Esophagus muscularis mucosa (tissue), 4 donors: ENCODE data around the gene LGALS13. TPM values are rescaled to one million over a fixed set of nuclear protein-coding genes. Genes with fewer than 3 reads are reported as not detected.

Experiments
- DNase-seq: peaks from one replicate; pipeline ENCODE4 v3.0.0-alpha.2; 2017; ENCODE audit errors: extremely low spot score
- H3K27ac ChIP-seq, 4 donors: fragments of 200-600 bp; sonication (generic); replicated peaks in 1 of 4; 1 replicate in 3 of 4; 2 replicates in 1 of 4; pipeline ENCODE4 v1.5.1; 2016 to 2019; ENCODE audit warnings: mild to moderate bottlenecking in 1 of 4
- H3K27me3 ChIP-seq, 4 donors: fragments of 200-600 bp; sonication (generic); one replicate each; pipeline versions ENCODE4 v1.5.1 to v1.6.0; 2016 to 2019
- H3K36me3 ChIP-seq, 4 donors: fragments of 200-600 bp; sonication (generic); one replicate each; pipeline ENCODE4 v1.5.1; 2016 to 2019
- H3K4me1 ChIP-seq, 4 donors: fragments of 200-600 bp; sonication (generic); one replicate each; pipeline ENCODE4 v1.5.1; 2016 to 2019
- H3K4me3 ChIP-seq, 4 donors: fragments of 200-600 bp; sonication (generic); 1 replicate in 2 of 4; 2 replicates in 2 of 4; pipeline ENCODE4 v1.5.1; 2016 to 2019; ENCODE audit warnings: mild to moderate bottlenecking in 4 of 4, moderate library complexity in 1 of 4
- H3K9me3 ChIP-seq, 4 donors: fragments of 200-600 bp; sonication (generic); 1 replicate in 3 of 4; 2 replicates in 1 of 4; pipeline ENCODE4 v1.5.1; 2016 to 2019
- EP300 ChIP-seq: sonication (generic); formaldehyde crosslinking; IDR thresholded peaks from one replicate; pipeline ENCODE4 v1.6.1; 2017; ENCODE audit warnings: antibody characterized with exemption
- POLR2A ChIP-seq: fragments of 450-650 bp; IDR thresholded peaks from one replicate; pipeline ENCODE4 v1.6.1; 2017; ENCODE audit warnings: antibody characterized with exemption, moderate library complexity, mild to moderate bottlenecking, low read depth
- POLR2AphosphoS5 ChIP-seq, 2 donors: sonication (generic); formaldehyde crosslinking; IDR thresholded peaks; one replicate each; pipeline ENCODE4 v1.6.1; 2017; ENCODE audit warnings: antibody characterized with exemption in 2 of 2
- WGBS: methylation state at CpG from one replicate; pipeline ENCODE4 v1.1.5; 2018; 5-methylcytosine and 5-hydroxymethylcytosine counted together
- intact Hi-C: fragments of 100-400 bp; cut with DNase I; formaldehyde crosslinking; loops from one replicate; pipeline ENCODE4 v1.15.1; 2023
- total RNA-seq, 4 donors: library from RNA; depleted of rRNA; stranded (reverse); fragments of >200 nt; gene quantifications; one replicate each; pipeline versions ENCODE4 v1.1.0 to v1.2.1, GENCODE V29; 2016
- TF ChIP-seq, protein P1 (sequence below), 3 experiments: fragments of 200-600 bp in 2 of 3; fragments of 450-650 bp in 1 of 3; sonication (generic) in 2 of 3; IDR thresholded peaks; one replicate each; pipeline ENCODE4 v1.5.1; 2017 to 2019; ENCODE audit warnings: antibody characterized with exemption in 3 of 3, mild to moderate bottlenecking in 2 of 3, moderate library complexity in 1 of 3

Gene LGALS13
- total RNA-seq, 4 donors from 2014 or later: not detected

DNA sequence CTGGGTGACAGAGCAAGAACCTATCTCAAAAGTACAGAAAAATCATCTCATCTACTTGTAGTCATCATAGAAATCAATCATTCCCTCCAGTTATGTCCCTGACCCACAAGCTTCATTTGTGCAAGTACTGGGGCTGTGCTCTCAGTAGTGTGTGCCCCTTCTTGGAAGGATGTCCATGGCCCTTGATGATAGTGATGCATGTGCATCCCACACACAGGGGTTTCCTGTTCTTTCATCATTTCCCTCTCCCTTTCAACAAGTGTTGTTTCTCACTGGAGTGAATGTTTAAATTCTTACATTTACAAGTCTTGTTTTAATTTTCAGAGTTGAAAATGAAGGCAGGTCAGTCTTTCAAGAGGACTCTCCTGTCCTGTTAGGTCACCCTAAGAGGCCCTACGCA lies 1.5 kb downstream of the LGALS13 start:
- WGBS: 92% methylated on average over 1 of the region's 1 CpG
- TF ChIP-seq, protein P1, sequence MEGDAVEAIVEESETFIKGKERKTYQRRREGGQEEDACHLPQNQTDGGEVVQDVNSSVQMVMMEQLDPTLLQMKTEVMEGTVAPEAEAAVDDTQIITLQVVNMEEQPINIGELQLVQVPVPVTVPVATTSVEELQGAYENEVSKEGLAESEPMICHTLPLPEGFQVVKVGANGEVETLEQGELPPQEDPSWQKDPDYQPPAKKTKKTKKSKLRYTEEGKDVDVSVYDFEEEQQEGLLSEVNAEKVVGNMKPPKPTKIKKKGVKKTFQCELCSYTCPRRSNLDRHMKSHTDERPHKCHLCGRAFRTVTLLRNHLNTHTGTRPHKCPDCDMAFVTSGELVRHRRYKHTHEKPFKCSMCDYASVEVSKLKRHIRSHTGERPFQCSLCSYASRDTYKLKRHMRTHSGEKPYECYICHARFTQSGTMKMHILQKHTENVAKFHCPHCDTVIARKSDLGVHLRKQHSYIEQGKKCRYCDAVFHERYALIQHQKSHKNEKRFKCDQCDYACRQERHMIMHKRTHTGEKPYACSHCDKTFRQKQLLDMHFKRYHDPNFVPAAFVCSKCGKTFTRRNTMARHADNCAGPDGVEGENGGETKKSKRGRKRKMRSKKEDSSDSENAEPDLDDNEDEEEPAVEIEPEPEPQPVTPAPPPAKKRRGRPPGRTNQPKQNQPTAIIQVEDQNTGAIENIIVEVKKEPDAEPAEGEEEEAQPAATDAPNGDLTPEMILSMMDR (IDR thresholded peaks at IDR 0.05): no peak
- no peak for TF ChIP-seq POLR2AphosphoS5 (IDR thresholded peaks at IDR 0.05)
- no peak for TF ChIP-seq POLR2A
- no peak for TF ChIP-seq EP300
- Histone ChIP-seq H3K27ac (no peak overlapping the region), H3K36me3 (no peaks in the 10 kb centered on the region), H3K4me3 (no peak overlapping the region), H3K27me3 (peaks cover 0 to 26% (median 0%) of the 10 kb centered on the region in 4 donors), H3K9me3 (peaks cover 0 to 13% (median 0%) of the 10 kb centered on the region in 4 donors), H3K4me1 (no peaks in the 10 kb centered on the region)
- no peak for DNase-seq
- intact Hi-C loops: no loop called here

DNA sequence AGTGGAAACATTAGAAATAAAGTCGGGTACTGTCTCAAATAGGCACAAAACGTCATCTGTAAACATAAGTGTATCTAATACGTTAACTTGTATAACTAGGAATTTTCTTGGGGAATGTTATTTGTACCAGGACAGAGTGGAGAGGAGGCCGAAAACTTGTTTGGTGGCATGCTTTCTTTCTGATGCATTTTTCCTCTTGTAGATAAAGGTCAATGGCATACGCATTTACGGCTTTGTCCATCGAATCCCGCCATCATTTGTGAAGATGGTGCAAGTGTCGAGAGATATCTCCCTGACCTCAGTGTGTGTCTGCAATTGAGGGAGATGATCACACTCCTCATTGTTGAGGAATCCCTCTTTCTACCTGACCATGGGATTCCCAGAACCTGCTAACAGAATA lies 4.7 kb downstream of the LGALS13 start:
- intact Hi-C loops: no loop called here
- Histone ChIP-seq H3K36me3 (no peaks in the 10 kb centered on the region), H3K9me3 (no peaks in the 10 kb centered on the region), H3K27ac (no peak overlapping the region), H3K4me3 (no peak overlapping the region), H3K27me3 (peaks cover 0 to 7% (median 0%) of the 10 kb centered on the region in 4 donors), H3K4me1 (no peaks in the 10 kb centered on the region)
- 88% methylated on average over 9 of the region's 9 CpGs for WGBS
- TF ChIP-seq EP300 (no peak), POLR2A (no peak), POLR2AphosphoS5 (IDR thresholded peaks at IDR 0.05) (no peak)
- TF ChIP-seq, protein P1 (IDR thresholded peaks at IDR 0.05): no peak
- no peak for DNase-seq

DNA sequence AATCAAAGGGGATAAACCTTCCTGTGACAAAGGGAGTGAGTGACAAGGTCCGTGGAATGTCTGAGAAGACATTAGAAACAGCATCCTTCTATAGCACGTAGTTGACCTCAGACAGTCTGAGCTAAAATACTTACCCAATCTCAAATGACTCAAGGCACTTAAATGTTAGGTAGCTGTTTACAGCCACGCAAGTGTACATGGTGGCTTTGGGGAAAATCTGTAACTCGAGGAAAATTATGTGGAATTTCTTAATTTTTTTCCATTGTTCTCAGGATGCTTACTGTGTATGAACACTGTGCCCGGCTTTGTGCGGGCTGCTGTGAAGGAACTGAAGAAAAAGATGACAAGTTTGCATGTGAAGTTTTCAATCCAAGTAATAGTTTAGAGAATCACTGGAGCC lies 5.2 kb downstream of the LGALS13 start:
- DNase-seq: no peak
- H3K4me1 ChIP-seq: no peaks in the 10 kb centered on the region
- no peak overlapping the region for H3K27ac ChIP-seq
- no peak for TF ChIP-seq POLR2A
- TF ChIP-seq EP300: no peak
- TF ChIP-seq, protein P1 (IDR thresholded peaks at IDR 0.05): no peak
- no peak for TF ChIP-seq POLR2AphosphoS5 (IDR thresholded peaks at IDR 0.05)
- intact Hi-C loops: no loop called here
- H3K36me3 ChIP-seq: no peaks in the 10 kb centered on the region
- H3K27me3 ChIP-seq: peaks cover 0 to 7% (median 0%) of the 10 kb centered on the region in 4 donors
- no peaks in the 10 kb centered on the region for H3K9me3 ChIP-seq
- H3K4me3 ChIP-seq: no peak overlapping the region
- 65% methylated on average over 6 of the region's 6 CpGs for WGBS

DNA sequence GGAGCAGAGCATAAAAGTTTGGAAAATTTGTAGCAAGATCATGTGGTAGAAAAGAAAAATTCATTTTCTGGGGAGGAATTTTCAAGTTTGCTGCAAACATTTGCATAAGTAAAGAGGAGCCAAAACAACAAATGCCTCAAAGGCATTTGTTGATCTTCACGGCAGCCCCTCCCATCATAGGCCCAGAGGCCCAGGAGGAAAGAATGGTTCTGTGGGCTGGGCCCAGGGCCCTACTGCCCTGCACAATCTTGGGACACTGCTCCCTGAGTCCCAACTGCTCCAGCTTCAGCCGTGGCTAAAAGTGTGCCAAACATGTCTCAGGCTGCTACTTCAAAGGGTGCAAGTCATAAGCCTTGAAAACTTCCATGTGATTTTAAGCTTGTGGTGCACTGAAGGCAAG lies 11.3 kb downstream of the LGALS13 start:
- WGBS: 67% methylated on average over 2 of the region's 2 CpGs
- H3K27me3 ChIP-seq: peaks cover 0 to 10% (median 0%) of the 10 kb centered on the region in 4 donors
- TF ChIP-seq POLR2A (no peak), POLR2AphosphoS5 (IDR thresholded peaks at IDR 0.05) (no peak), EP300 (no peak)
- TF ChIP-seq, protein P1 (IDR thresholded peaks at IDR 0.05): no peak

DNA sequence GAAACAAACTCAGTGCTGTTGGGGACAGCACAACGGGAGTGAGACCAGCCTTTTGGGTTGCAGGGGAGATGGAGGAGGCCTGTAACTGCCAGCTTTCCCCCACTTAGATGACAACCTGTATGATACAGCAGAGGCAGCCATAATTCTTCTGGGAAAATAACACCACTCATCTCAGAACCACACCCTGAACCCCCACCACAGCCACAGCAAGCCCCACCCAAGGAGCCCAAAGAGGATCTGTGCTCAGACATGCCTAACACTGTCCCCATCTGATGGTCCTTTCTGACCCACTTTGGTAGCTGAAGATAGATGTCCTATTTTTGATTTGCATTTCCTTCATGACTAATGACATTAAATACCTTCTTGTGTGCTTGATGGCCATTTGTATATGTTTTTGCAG lies 15.4 kb downstream of the LGALS13 start:
- Histone ChIP-seq H3K4me1 (no peaks in the 10 kb centered on the region), H3K9me3 (no peaks in the 10 kb centered on the region), H3K4me3 (no peak overlapping the region), H3K27me3 (peaks cover 0 to 24% (median 0%) of the 10 kb centered on the region in 4 donors), H3K36me3 (no peaks in the 10 kb centered on the region), H3K27ac (no peak overlapping the region)
- WGBS: 33% methylated on average over 1 of the region's 1 CpG
- TF ChIP-seq POLR2A (no peak), POLR2AphosphoS5 (IDR thresholded peaks at IDR 0.05) (no peak), EP300 (no peak)
- TF ChIP-seq, protein P1 (IDR thresholded peaks at IDR 0.05): no peak
- DNase-seq: no peak
- intact Hi-C loops: no loop called here

More for the DNA sequence above, 11.3 kb downstream of the LGALS13 start:
- no peaks in the 10 kb centered on the region for H3K4me1 ChIP-seq
- no peak overlapping the region for H3K4me3 ChIP-seq
- H3K27ac ChIP-seq: no peak overlapping the region
- intact Hi-C loops: no loop called here
- no peaks in the 10 kb centered on the region for H3K36me3 ChIP-seq
- no peak for DNase-seq
- H3K9me3 ChIP-seq: no peaks in the 10 kb centered on the region
